H1 (cell line): Measurements from ENCODE around the gene HNRNPM. TPM values are rescaled to one million over a fixed set of nuclear protein-coding genes. Genes with fewer than 3 reads are reported as not detected.

Experiments
- CTCF ChIA-PET: fragments of 300-600 bp; sonication (Branson Sonifier 250); formaldehyde crosslinking; loops from one replicate; lab custom pipeline; 2021; ENCODE audit not compliant: partially characterized antibody; lab: Charles Lee
- POLR2A ChIA-PET: fragments of 300-600 bp; sonication (Branson Sonifier 250); formaldehyde crosslinking; loops from one replicate; lab custom pipeline; 2021; ENCODE audit warnings: inconsistent platforms; ENCODE audit not compliant: partially characterized antibody; lab: Charles Lee
- DNase-seq, 2 experiments: peaks; one replicate each; pipeline versions ENCODE4 v3.0.0 to v3.0.0-alpha.2; 2010 to 2022; ENCODE audit warnings: low spot score in 2 of 2, low read depth in 1 of 2, mixed read lengths in 1 of 2
- FAIRE-seq: peaks from 2 replicates; lab custom pipeline; 2011; peaks lifted over from hg19 to GRCh38; lab: Jason Lieb, UNC
- H2AFZ ChIP-seq: 2 replicates; pipeline ENCODE4 v1.8.1; 2012; ENCODE audit warnings: low read length, inconsistent platforms
- H2AK5ac ChIP-seq: 2 replicates; pipeline ENCODE4 v1.6.1; 2013; ENCODE audit warnings: low read depth, low read length
- H2BK120ac ChIP-seq: replicated peaks from 2 replicates; pipeline ENCODE3; 2013; ENCODE audit warnings: low read depth, low read length, inconsistent platforms
- H2BK12ac ChIP-seq: 2 replicates; pipeline ENCODE4 v1.6.1; 2013; ENCODE audit warnings: low read depth, low read length
- H2BK15ac ChIP-seq: 2 replicates; pipeline ENCODE4 v1.6.1; 2013; ENCODE audit warnings: low read length
- H2BK20ac ChIP-seq: 2 replicates; pipeline ENCODE4 v1.6.1; 2013; ENCODE audit warnings: low read length
- H2BK5ac ChIP-seq: 2 replicates; pipeline ENCODE4 v1.6.1; 2013; ENCODE audit warnings: low read depth, low read length
- H3K14ac ChIP-seq: 2 replicates; pipeline ENCODE4 v1.6.1; 2013; ENCODE audit warnings: inconsistent platforms; ENCODE audit not compliant: insufficient read length
- H3K18ac ChIP-seq: 2 replicates; pipeline ENCODE4 v1.6.1; 2013; ENCODE audit warnings: low read length; ENCODE audit errors: extremely low read depth
- H3K23ac ChIP-seq: 2 replicates; pipeline ENCODE4 v1.6.1; 2013; ENCODE audit warnings: inconsistent platforms; ENCODE audit not compliant: insufficient read length
- H3K23me2 ChIP-seq: 2 replicates; pipeline ENCODE4 v1.6.1; 2013; ENCODE audit warnings: low read depth, low read length
- H3K27ac ChIP-seq: 2 replicates; pipeline ENCODE4 v1.6.1; 2011; ENCODE audit warnings: low read depth, low read length, inconsistent platforms
- H3K27me3 ChIP-seq, 4 experiments: replicated peaks in 1 of 4; 1 replicate in 1 of 4; 2 replicates in 3 of 4; pipeline versions ENCODE4 v1.6.1 to v1.8.1; 2011 to 2013; ENCODE audit warnings: low read length in 3 of 4, mild to moderate bottlenecking in 3 of 4, inconsistent platforms in 2 of 4, mixed read lengths in 2 of 4, moderate library complexity in 1 of 4; ENCODE audit not compliant: control insufficient read depth in 3 of 4, insufficient read depth in 3 of 4; ENCODE audit errors: extremely low read depth in 1 of 4
- H3K36me3 ChIP-seq, 4 experiments: 2 replicates each; pipeline versions ENCODE4 v1.6.1 to v1.8.1; 2011 to 2013; ENCODE audit warnings: mild to moderate bottlenecking in 4 of 4, low read length in 3 of 4, moderate library complexity in 2 of 4, control low read depth in 1 of 4, inconsistent platforms in 1 of 4; ENCODE audit not compliant: insufficient read depth in 4 of 4, control insufficient read depth in 2 of 4
- H3K4ac ChIP-seq: replicated peaks from 2 replicates; pipeline ENCODE3; 2013; ENCODE audit warnings: low read length, low read depth, mixed read lengths, inconsistent platforms; ENCODE audit not compliant: insufficient read length
- H3K4me1 ChIP-seq, 4 experiments: replicated peaks in 1 of 4; 1 replicate in 1 of 4; 2 replicates in 3 of 4; pipeline versions ENCODE4 v1.6.1 to v1.8.1; 2011 to 2013; ENCODE audit warnings: low read length in 3 of 4, inconsistent platforms in 2 of 4, mixed read lengths in 1 of 4; ENCODE audit not compliant: insufficient read depth in 4 of 4, control insufficient read depth in 3 of 4
- H3K4me2 ChIP-seq, 2 experiments: 2 replicates each; pipeline versions ENCODE4 v1.6.1 to v1.8.1; 2011 to 2013; ENCODE audit warnings: low read depth in 2 of 2, low read length in 2 of 2, control low read depth in 1 of 2, inconsistent platforms in 1 of 2, mild to moderate bottlenecking in 1 of 2; ENCODE audit not compliant: insufficient read depth in 1 of 2
- H3K4me3 ChIP-seq, 4 experiments: fragments of 200-600, 300-600 bp in 1 of 4; sonication (generic), shearing (Covaris generic), sonication (Bioruptor Twin) in 1 of 4; 2 replicates each; pipeline versions ENCODE4 v1.5.1 to v1.8.1; 2011 to 2016; ENCODE audit warnings: low read length in 4 of 4, low read depth in 3 of 4, control low read depth in 2 of 4, inconsistent platforms in 2 of 4, mild to moderate bottlenecking in 2 of 4, mixed read lengths in 1 of 4, moderate library complexity in 1 of 4; ENCODE audit not compliant: insufficient read depth in 2 of 4; ENCODE audit errors: extremely low read depth in 1 of 4
- H3K56ac ChIP-seq: replicated peaks from 2 replicates; pipeline ENCODE3; 2013; ENCODE audit warnings: low read depth, mild to moderate bottlenecking, mixed read lengths, low read length, inconsistent platforms; ENCODE audit not compliant: insufficient read length
- H3K79me1 ChIP-seq: 2 replicates; pipeline ENCODE4 v1.6.1; 2013; ENCODE audit warnings: low read depth, low read length, control low read depth
- H3K79me2 ChIP-seq, 2 experiments: 2 replicates each; pipeline versions ENCODE4 v1.6.1 to v1.8.1; 2012 to 2013; ENCODE audit warnings: low read length in 2 of 2, mild to moderate bottlenecking in 2 of 2, inconsistent platforms in 1 of 2; ENCODE audit not compliant: insufficient read depth in 2 of 2, control insufficient read depth in 1 of 2
- H3K9ac ChIP-seq, 4 experiments: replicated peaks in 1 of 4; 1 replicate in 1 of 4; 2 replicates in 3 of 4; pipeline versions ENCODE4 v1.6.1 to v1.8.1; 2011 to 2013; ENCODE audit warnings: low read depth in 3 of 4, low read length in 3 of 4, control low read depth in 2 of 4, mild to moderate bottlenecking in 2 of 4, moderate library complexity in 2 of 4, inconsistent platforms in 1 of 4; ENCODE audit errors: extremely low read depth in 1 of 4
- H3K9me3 ChIP-seq, 2 experiments: 2 replicates each; pipeline versions ENCODE4 v1.6.1 to v1.8.1; 2012 to 2013; ENCODE audit warnings: mild to moderate bottlenecking in 2 of 2, moderate library complexity in 2 of 2, control low read depth in 1 of 2, inconsistent platforms in 1 of 2, low read depth in 1 of 2, low read length in 1 of 2, mixed read lengths in 1 of 2; ENCODE audit not compliant: insufficient read depth in 2 of 2
- H4K20me1 ChIP-seq, 2 experiments: replicated peaks in 1 of 2; 2 replicates each; pipeline versions ENCODE3 to v1.8.1; 2011 to 2013; ENCODE audit warnings: inconsistent platforms in 2 of 2, low read length in 2 of 2, mild to moderate bottlenecking in 1 of 2; ENCODE audit not compliant: insufficient read depth in 2 of 2, control insufficient read depth in 1 of 2
- H4K5ac ChIP-seq: 2 replicates; pipeline ENCODE4 v1.6.1; 2013; ENCODE audit warnings: low read length, low read depth, mixed read lengths, inconsistent platforms; ENCODE audit not compliant: insufficient read length
- H4K8ac ChIP-seq: 2 replicates; pipeline ENCODE4 v1.8.0; 2013; ENCODE audit warnings: mild to moderate bottlenecking, moderate library complexity, low read length, inconsistent platforms; ENCODE audit not compliant: insufficient read depth; ENCODE audit errors: extremely low read depth
- H4K91ac ChIP-seq: replicated peaks from 2 replicates; pipeline ENCODE3; 2013; ENCODE audit warnings: low read length, mixed read lengths, inconsistent platforms; ENCODE audit not compliant: insufficient read length
- CREB1 ChIP-seq: IDR thresholded peaks from 2 replicates; pipeline ENCODE4 v1.6.1; 2012; ENCODE audit warnings: inconsistent platforms
- GTF2F1 ChIP-seq: IDR thresholded peaks from 2 replicates; pipeline ENCODE4 v1.6.1; 2012; ENCODE audit warnings: low read depth, low read length, improper control_type of control experiment, borderline replicate concordance
- JUN ChIP-seq: IDR thresholded peaks from 2 replicates; pipeline ENCODE4 v1.6.1; 2011; ENCODE audit warnings: low read depth, mild to moderate bottlenecking, improper control_type of control experiment, low read length
- KDM5A ChIP-seq: fragments of 200-600 bp; IDR thresholded peaks from 2 replicates; pipeline ENCODE4 v1.7.1; 2012; ENCODE audit warnings: mild to moderate bottlenecking, low read length, inconsistent platforms, mixed read lengths
- RAD21 ChIP-seq, 2 experiments: IDR thresholded peaks in 1 of 2; conservative IDR thresholded peaks in 1 of 2; 2 replicates each; pipeline ENCODE4 v1.6.1; 2011; ENCODE audit warnings: low read depth in 2 of 2, low read length in 2 of 2, improper control_type of control experiment in 1 of 2, inconsistent platforms in 1 of 2, mild to moderate bottlenecking in 1 of 2, moderate library complexity in 1 of 2
- RFX5 ChIP-seq: IDR thresholded peaks from 2 replicates; pipeline ENCODE4 v1.6.1; 2011; ENCODE audit warnings: low read depth, low read length, improper control_type of control experiment, borderline replicate concordance
- SIN3A ChIP-seq, 2 experiments: IDR thresholded peaks in 1 of 2; conservative IDR thresholded peaks in 1 of 2; 2 replicates each; pipeline ENCODE4 v1.6.1; 2011 to 2012; ENCODE audit warnings: low read length in 2 of 2, improper control_type of control experiment in 1 of 2, low read depth in 1 of 2, mild to moderate bottlenecking in 1 of 2
- SIRT6 ChIP-seq: IDR thresholded peaks from one replicate; pipeline ENCODE4 v1.7.1; 2012; ENCODE audit warnings: low read length, inconsistent platforms
- SRF ChIP-seq: IDR thresholded peaks from 2 replicates; pipeline ENCODE4 v1.6.1; 2011; ENCODE audit warnings: mild to moderate bottlenecking, low read depth, low read length, moderate library complexity
- TAF7 ChIP-seq: optimal IDR thresholded peaks from 2 replicates; pipeline ENCODE3; 2011; ENCODE audit warnings: low read depth, mild to moderate bottlenecking, inconsistent platforms, low read length, moderate library complexity, borderline replicate concordance
- WGBS, 2 experiments: shearing (Covaris generic) in 1 of 2; methylation state at CpG; one replicate each; pipeline versions ENCODE4 v1.1.6 to v1.1.7; 2013 to 2015; ENCODE audit warnings: low lambda C conversion rate in 2 of 2, mixed read lengths in 2 of 2, inconsistent platforms in 1 of 2, low coverage in 1 of 2, missing lambda C conversion rate in 1 of 2; ENCODE audit not compliant: insufficient replicate concordance in 2 of 2, insufficient coverage in 1 of 2, insufficient read length in 1 of 2; ENCODE audit errors: extremely low coverage in 1 of 2, missing lambda C conversion rate in 1 of 2; 5-methylcytosine and 5-hydroxymethylcytosine counted together
- polyA plus RNA-seq, 7 experiments: library from polyadenylated mRNA; depleted of rRNA in 3 of 7; stranded (reverse) in 5 of 7; unstranded in 2 of 7; fragments of >200 nt in 5 of 7; fragments of 200-250 nt in 2 of 7; gene quantifications; 1 replicate in 5 of 7; 2 replicates in 1 of 7; 4 replicates in 1 of 7; pipeline versions ENCODE4 v1.2.1 to v1.2.3, GENCODE V29; 2011 to 2013; ENCODE audit warnings: missing spikeins in 2 of 7, mixed read lengths in 2 of 7
- total RNA-seq: library from RNA; stranded (reverse); fragmentation: NEBNext Ultra II Directional; extraction: Animal tissue kit (Norgen Biotek cat#: 25700); gene quantifications from 2 replicates; pipeline ENCODE4 v1.2.1, GENCODE V29; 2021
- TF ChIP-seq, protein P1 (sequence below): IDR thresholded peaks from 2 replicates; pipeline ENCODE4 v1.6.1; 2012; ENCODE audit warnings: low read length, inconsistent platforms

The HNRNPM gene
- total and polyA plus RNA-seq, 2 of the 8 experiments (the other 6 are each of a cell fraction or from before 2014, with no cell fraction given): 375 to 474 TPM

DNA sequence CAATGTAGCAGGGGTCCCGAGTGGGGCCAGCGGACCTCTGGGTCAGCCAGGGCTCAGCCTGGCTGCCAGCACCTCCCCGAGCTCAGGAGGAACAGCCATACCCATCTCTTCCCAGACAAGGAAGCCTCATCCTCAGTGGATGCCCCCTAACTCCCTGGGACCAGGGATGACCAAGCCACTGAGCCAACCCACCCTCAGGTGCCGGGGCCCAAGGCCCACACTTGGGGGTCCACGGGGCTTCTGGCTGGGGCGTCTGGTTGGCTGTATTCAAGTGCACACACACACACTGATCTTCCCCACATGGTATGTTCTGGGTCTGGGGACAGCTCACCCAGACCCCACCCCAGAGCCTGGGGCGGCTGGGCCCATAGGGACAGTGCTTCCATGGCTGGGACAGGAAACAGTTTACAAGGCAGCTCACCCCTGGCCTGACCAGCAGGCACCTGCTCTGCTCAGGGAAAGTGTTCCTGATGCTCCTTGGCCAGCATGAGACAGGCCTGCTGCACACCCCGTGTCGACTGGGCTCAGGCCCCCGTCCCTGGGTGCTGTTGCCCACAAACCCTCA is 46.9 kb upstream of the HNRNPM start:
- H2BK20ac ChIP-seq: no peak overlapping the region
- no peak overlapping the region for H4K5ac ChIP-seq
- peaks cover 28% of the 10 kb centered on the region for H3K79me1 ChIP-seq
- H3K9me3 ChIP-seq: no peaks in the 10 kb centered on the region
- CTCF ChIA-PET: interaction anchor here (0.6 to 2.9 kb wide), 18 partner anchors 11 to 1242 kb away, joined by 3 to 39 read pairs (median 3); no protein-coding TSS in a partner anchor
- 85% methylated on average over 10 of the region's 10 CpGs; no CpG with 5 or more reads in 1 of the 2 experiments for WGBS, 2 experiments
- H3K56ac ChIP-seq: no peak overlapping the region
- no peak overlapping the region for H4K91ac ChIP-seq
- no peak overlapping the region; the same call in 1 of the 2 replicates for H2BK5ac ChIP-seq
- no peak overlapping the region for H2BK12ac ChIP-seq
- H2BK120ac ChIP-seq: no peak overlapping the region
- H4K8ac ChIP-seq: peak overlapping the region; percentile 38; the same call in 1 of the 2 replicates
- DNase-seq (no peak), FAIRE-seq (no peak)
- H3K14ac ChIP-seq: no peak overlapping the region
- peaks cover 0 to 7% (median 3%) of the 10 kb centered on the region in 4 experiments; a peak in 5 of 8 replicates for H3K36me3 ChIP-seq
- H2AFZ ChIP-seq: no peak overlapping the region
- no peaks in the 10 kb centered on the region for H3K27me3 ChIP-seq
- 0 out of 7 replicates have a peak overlapping the region, but pooled peaks of 1 of the 4 experiments have one; percentile 22 for H3K9ac ChIP-seq
- no peak overlapping the region for H3K4me3 ChIP-seq
- H3K4ac ChIP-seq: no peak overlapping the region
- no peak overlapping the region for H3K18ac ChIP-seq
- H3K4me1 ChIP-seq: no peaks in the 10 kb centered on the region; a peak in 3 of 7 replicates
- no peak overlapping the region for H2AK5ac ChIP-seq
- H2BK15ac ChIP-seq: no peak overlapping the region
- H3K79me2 ChIP-seq: peaks cover 0 to 56% of the 10 kb centered on the region in 2 experiments; a peak in 3 of 4 replicates
- no peak overlapping the region for H3K27ac ChIP-seq
- POLR2A ChIA-PET: interaction anchor here (0.7 to 1.8 kb wide), 11 partner anchors 8 to 93 kb away, joined by 3 to 6 read pairs (median 3); partner anchors contain the start of gene RAB11B
- H3K23me2 ChIP-seq: no peaks in the 10 kb centered on the region
- no peak overlapping the region for H3K4me2 ChIP-seq
- H4K20me1 ChIP-seq: peaks cover 5 to 35% of the 10 kb centered on the region in 2 experiments
- no peak overlapping the region for H3K23ac ChIP-seq
- TF ChIP-seq SRF: no peak
- TF ChIP-seq KDM5A: no peak
- no peak for TF ChIP-seq TAF7
- TF ChIP-seq SIRT6: no peak
- TF ChIP-seq, protein P1, sequence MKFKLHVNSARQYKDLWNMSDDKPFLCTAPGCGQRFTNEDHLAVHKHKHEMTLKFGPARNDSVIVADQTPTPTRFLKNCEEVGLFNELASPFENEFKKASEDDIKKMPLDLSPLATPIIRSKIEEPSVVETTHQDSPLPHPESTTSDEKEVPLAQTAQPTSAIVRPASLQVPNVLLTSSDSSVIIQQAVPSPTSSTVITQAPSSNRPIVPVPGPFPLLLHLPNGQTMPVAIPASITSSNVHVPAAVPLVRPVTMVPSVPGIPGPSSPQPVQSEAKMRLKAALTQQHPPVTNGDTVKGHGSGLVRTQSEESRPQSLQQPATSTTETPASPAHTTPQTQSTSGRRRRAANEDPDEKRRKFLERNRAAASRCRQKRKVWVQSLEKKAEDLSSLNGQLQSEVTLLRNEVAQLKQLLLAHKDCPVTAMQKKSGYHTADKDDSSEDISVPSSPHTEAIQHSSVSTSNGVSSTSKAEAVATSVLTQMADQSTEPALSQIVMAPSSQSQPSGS: no peak
- TF ChIP-seq SIN3A (conservative IDR thresholded peaks at IDR 0.05 in 1 of 2, IDR thresholded peaks at IDR 0.05 in 1 of 2; ENCODE audit: low read depth in 1 of 2, low read length in 2 of 2): no peak
- TF ChIP-seq JUN: no peak
- TF ChIP-seq RFX5: no peak
- TF ChIP-seq GTF2F1: no peak
- no peak for TF ChIP-seq RAD21 (IDR thresholded peaks at IDR 0.05 in 1 of 2, conservative IDR thresholded peaks at IDR 0.05 in 1 of 2; ENCODE audit: low read depth in 2 of 2, low read length in 2 of 2)
- no peak for TF ChIP-seq CREB1
